IMR-90 (cell line): ENCODE measurements around the gene TRIM27. TPM values are rescaled to one million over a fixed set of nuclear protein-coding genes. Genes with fewer than 3 reads are reported as not detected.

Experiments used
- ATAC-seq: fragments of 200-7000 bp; cut with Tn5 transposase; 2 replicates; pipeline ENCODE4 v1.9.1; 2020; ENCODE audit warnings: low read depth, mild to moderate bottlenecking, moderate library complexity
- BruUV-seq: library from RNA; stranded (reverse); fragments of 400-500 nt; replicated peaks from 2 replicates; lab custom pipeline; 2021; lab: Mats Ljungman, UMichigan
- CTCF ChIA-PET: fragments of 300-600 bp; formaldehyde crosslinking; extraction: SDS; loops from one replicate; lab custom pipeline; 2021; ENCODE audit warnings: antibody characterized with exemption; lab: Yijun Ruan, JAX
- POLR2A ChIA-PET: fragments of 300-600 bp; sonication (Branson Sonifier 250); formaldehyde crosslinking; loops from one replicate; lab custom pipeline; 2022; ENCODE audit warnings: antibody characterized with exemption; ENCODE audit not compliant: unreplicated experiment; lab: Charles Lee
- DNase-seq: peaks from one replicate; pipeline ENCODE4 v3.0.0; 2013
- H2AFZ ChIP-seq: replicated peaks from 2 replicates; pipeline ENCODE3; 2013; ENCODE audit warnings: low read length, mild to moderate bottlenecking; ENCODE audit not compliant: poor library complexity
- H2AK5ac ChIP-seq: 2 replicates; pipeline ENCODE4 v1.6.1; 2013; ENCODE audit warnings: low read depth, low read length, inconsistent platforms
- H2AK9ac ChIP-seq: replicated peaks from 2 replicates; pipeline ENCODE3; 2013; ENCODE audit warnings: mild to moderate bottlenecking, low read depth, low read length, moderate library complexity; ENCODE audit not compliant: poor library complexity
- H2BK120ac ChIP-seq: 2 replicates; pipeline ENCODE4 v1.6.1; 2013; ENCODE audit warnings: low read depth, low read length, inconsistent platforms
- H2BK15ac ChIP-seq: 3 replicates; pipeline ENCODE4 v1.6.1; 2013; ENCODE audit warnings: low read depth, low read length, inconsistent platforms
- H2BK20ac ChIP-seq: 2 replicates; pipeline ENCODE4 v1.6.1; 2013; ENCODE audit warnings: low read depth, mild to moderate bottlenecking, inconsistent platforms, low read length, moderate library complexity
- H2BK5ac ChIP-seq: 2 replicates; pipeline ENCODE4 v1.6.1; 2013; ENCODE audit warnings: mild to moderate bottlenecking, low read depth, low read length, inconsistent platforms; ENCODE audit not compliant: poor library complexity, severe bottlenecking
- H3K14ac ChIP-seq: replicated peaks from 2 replicates; pipeline ENCODE4 v1.6.1; 2013; ENCODE audit warnings: low read depth, low read length, inconsistent platforms
- H3K18ac ChIP-seq: 2 replicates; pipeline ENCODE4 v1.6.1; 2013; ENCODE audit warnings: low read depth, low read length, control low read depth
- H3K23ac ChIP-seq: 2 replicates; pipeline ENCODE4 v1.6.1; 2013; ENCODE audit warnings: low read depth, low read length, inconsistent platforms
- H3K27ac ChIP-seq: 2 replicates; pipeline ENCODE4 v1.5.1; 2013; ENCODE audit warnings: mild to moderate bottlenecking, control low read depth, low read length; ENCODE audit not compliant: insufficient read depth
- H3K27me3 ChIP-seq: 2 replicates; pipeline ENCODE4 v1.6.1; 2013; ENCODE audit warnings: low read length; ENCODE audit not compliant: control insufficient read depth, insufficient read depth
- H3K36me3 ChIP-seq: 2 replicates; pipeline ENCODE4 v1.6.1; 2013; ENCODE audit warnings: low read length, mixed read lengths; ENCODE audit not compliant: control insufficient read depth, insufficient read depth
- H3K4ac ChIP-seq: 2 replicates; pipeline ENCODE4 v1.6.1; 2013; ENCODE audit warnings: low read depth, low read length, inconsistent platforms
- H3K4me1 ChIP-seq: 2 replicates; pipeline ENCODE4 v1.6.1; 2013; ENCODE audit warnings: low read length, mixed read lengths; ENCODE audit not compliant: control insufficient read depth, insufficient read depth
- H3K4me2 ChIP-seq: 2 replicates; pipeline ENCODE4 v1.6.1; 2013; ENCODE audit warnings: low read depth, mild to moderate bottlenecking, control low read depth, low read length, moderate library complexity
- H3K4me3 ChIP-seq: 2 replicates; pipeline ENCODE4 v1.5.1; 2013; ENCODE audit warnings: low read depth, mild to moderate bottlenecking, control low read depth, low read length, moderate library complexity; ENCODE audit not compliant: insufficient read depth
- H3K56ac ChIP-seq: 2 replicates; pipeline ENCODE4 v1.6.1; 2013; ENCODE audit warnings: low read length, inconsistent platforms; ENCODE audit not compliant: insufficient read depth; ENCODE audit errors: extremely low read depth
- H3K79me1 ChIP-seq, 2 experiments: 2 replicates each; pipeline ENCODE4 v1.6.1; 2013; ENCODE audit warnings: low read length in 2 of 2, inconsistent platforms in 1 of 2, low read depth in 1 of 2
- H3K9ac ChIP-seq: 2 replicates; pipeline ENCODE4 v1.6.1; 2013; ENCODE audit warnings: low read depth, low read length, control low read depth
- H3K9me1 ChIP-seq: 2 replicates; pipeline ENCODE4 v1.6.1; 2013; ENCODE audit warnings: low read length, inconsistent platforms; ENCODE audit not compliant: insufficient read depth
- H3K9me3 ChIP-seq: 2 replicates; pipeline ENCODE4 v1.6.1; 2013; ENCODE audit warnings: low read length; ENCODE audit not compliant: control insufficient read depth, insufficient read depth
- H4K20me1 ChIP-seq: 2 replicates; pipeline ENCODE4 v1.6.1; 2013; ENCODE audit warnings: low read length, inconsistent platforms; ENCODE audit not compliant: insufficient read depth
- H4K5ac ChIP-seq: 2 replicates; pipeline ENCODE4 v1.6.1; 2013; ENCODE audit warnings: mild to moderate bottlenecking, low read depth, low read length, control low read depth
- H4K8ac ChIP-seq, 2 experiments: 2 replicates each; pipeline ENCODE4 v1.6.1; 2013; ENCODE audit warnings: low read depth in 2 of 2, low read length in 2 of 2, control low read depth in 1 of 2, inconsistent platforms in 1 of 2
- H4K91ac ChIP-seq: 2 replicates; pipeline ENCODE4 v1.6.1; 2013; ENCODE audit warnings: low read depth, low read length, inconsistent platforms; ENCODE audit not compliant: insufficient read depth
- BHLHE40 ChIP-seq: fragments of 150-350 bp; IDR thresholded peaks from 2 replicates; pipeline ENCODE4 v1.6.1; 2016; ENCODE audit warnings: mild to moderate bottlenecking, low read depth, low read length
- CHD1 ChIP-seq: IDR thresholded peaks from 2 replicates; pipeline ENCODE4 v1.6.1; 2012; ENCODE audit warnings: low read depth, low read length, improper control_type of control experiment
- CTCF ChIP-seq: conservative IDR thresholded peaks from 2 replicates; pipeline ENCODE4 v1.5.1; 2012; ENCODE audit warnings: mild to moderate bottlenecking, low read depth, low read length, improper control_type of control experiment
- ELK1 ChIP-seq: fragments of 150-350 bp; IDR thresholded peaks from 2 replicates; pipeline ENCODE4 v1.6.1; 2016; ENCODE audit warnings: low read depth, mild to moderate bottlenecking, low read length, moderate library complexity, borderline replicate concordance
- MAZ ChIP-seq: IDR thresholded peaks from 2 replicates; pipeline ENCODE4 v1.6.1; 2012; ENCODE audit warnings: low read depth, mild to moderate bottlenecking, low read length, improper control_type of control experiment, moderate library complexity, borderline replicate concordance
- MXI1 ChIP-seq: IDR thresholded peaks from 2 replicates; pipeline ENCODE4 v1.6.1; 2012; ENCODE audit warnings: low read depth, mild to moderate bottlenecking, low read length, moderate library complexity, borderline replicate concordance
- NFE2L2 ChIP-seq: fragments of 150-350 bp; IDR thresholded peaks from 2 replicates; pipeline ENCODE4 v1.6.1; 2016; ENCODE audit warnings: low read depth, mild to moderate bottlenecking, low read length
- POLR2A ChIP-seq: IDR thresholded peaks from 2 replicates; pipeline ENCODE4 v1.6.1; 2012; ENCODE audit warnings: mild to moderate bottlenecking, low read depth, low read length
- RCOR1 ChIP-seq: IDR thresholded peaks from 2 replicates; pipeline ENCODE4 v1.6.1; 2012; ENCODE audit warnings: mild to moderate bottlenecking, low read length, improper control_type of control experiment; ENCODE audit not compliant: insufficient replicate concordance
- RFX5 ChIP-seq: IDR thresholded peaks from 2 replicates; pipeline ENCODE4 v1.8.0; 2012; ENCODE audit warnings: low read depth, mild to moderate bottlenecking, low read length, moderate library complexity
- SMC3 ChIP-seq: fragments of 150-350 bp; IDR thresholded peaks from 2 replicates; pipeline ENCODE4 v1.6.1; 2016; ENCODE audit warnings: low read depth, mild to moderate bottlenecking, antibody characterized with exemption, low read length, moderate library complexity
- USF2 ChIP-seq: fragments of 150-350 bp; IDR thresholded peaks from 2 replicates; pipeline ENCODE4 v1.6.1; 2017; ENCODE audit warnings: mild to moderate bottlenecking, antibody characterized with exemption, low read length, low read depth
- WGBS, 2 experiments: methylation state at CpG; one replicate each; pipeline versions ENCODE4 v1.1.5 to v1.1.7; 2013; ENCODE audit warnings: missing lambda C conversion rate in 2 of 2; ENCODE audit not compliant: insufficient read length in 1 of 2; ENCODE audit errors: extremely low coverage in 2 of 2; 5-methylcytosine and 5-hydroxymethylcytosine counted together
- dilution Hi-C: fragments of 300-500 bp; cut with HindIII; formaldehyde crosslinking; loops from one replicate; pipeline ENCODE4 v1.14.3; 2018; ENCODE audit warnings: low sequenced_read_pairs; ENCODE audit not compliant: unreplicated experiment
- in situ Hi-C: fragments of 300-500 bp; cut with MboI; formaldehyde crosslinking; loops from 3 replicates; pipeline ENCODE4 v1.14.3; 2019; ENCODE audit warnings: low sequenced_read_pairs, inconsistent platforms, mixed read lengths
- intact Hi-C: fragments of 100-400 bp; cut with micrococcal nuclease; formaldehyde crosslinking; loops from 2 replicates; pipeline ENCODE4 v1.10.0; 2022
- polyA plus RNA-seq, 3 experiments: library from polyadenylated mRNA; depleted of rRNA; stranded (reverse); fragments of >200 nt; gene quantifications; 2 replicates each; pipeline ENCODE4 v1.2.3, GENCODE V29; 2012; ENCODE audit warnings: low replicate concordance in 1 of 3
- total RNA-seq: library from RNA; depleted of rRNA; stranded (reverse); fragments of >200 nt; gene quantifications from 2 replicates; pipeline ENCODE4 v1.2.3, GENCODE V29; 2012

Gene TRIM27
- total and polyA plus RNA-seq, 2 of the 4 experiments (the other 2 are of a cell fraction): 44.4 to 48.0 TPM

- H4K5ac ChIP-seq: no peak overlapping the region
- H3K27ac ChIP-seq: no peak overlapping the region
- H2BK5ac ChIP-seq: no peak overlapping the region
- H4K20me1 ChIP-seq: no peaks in the 10 kb centered on the region
- H2AFZ ChIP-seq: peak overlapping the region; percentile 87
- POLR2A ChIA-PET: interaction anchor here (0.6 kb wide), 1 partner anchor 1087 kb away, joined by 3 read pairs; no protein-coding TSS in a partner anchor
- no peaks in the 10 kb centered on the region for H3K4me1 ChIP-seq
- peak overlapping the region; percentile 36; the same call in 1 of the 2 replicates for H3K56ac ChIP-seq
- 2% methylated on average over 6 of the region's 22 CpGs; no CpG with 5 or more reads in 1 of the 2 experiments for WGBS, 2 experiments
- H3K27me3 ChIP-seq: peaks cover 2% of the 10 kb centered on the region; the same call in 1 of the 2 replicates
- peak; percentile 33 for DNase-seq
- H2AK9ac ChIP-seq: peak overlapping the region; percentile 45
- peak; percentile 38 for ATAC-seq
- H3K79me1 ChIP-seq: no peaks in the 10 kb centered on the region
- in situ Hi-C loops: no loop called here
- intact Hi-C loops: loop anchor here (1.0 to 2.0 kb wide), 3 partner anchors 9 to 63 kb away; no protein-coding TSS in a partner anchor
- CTCF ChIA-PET: no interaction called here
- no peak overlapping the region for H4K91ac ChIP-seq
- no peak overlapping the region for H2BK120ac ChIP-seq
- no TSS peak for BruUV-seq
- H2BK15ac ChIP-seq: no peak overlapping the region
- H3K14ac ChIP-seq: no peak overlapping the region
- H3K23ac ChIP-seq: no peak overlapping the region
- no peaks in the 10 kb centered on the region for H3K36me3 ChIP-seq
- H3K9me3 ChIP-seq: no peaks in the 10 kb centered on the region
- dilution Hi-C loops: no loop called here
- H2AK5ac ChIP-seq: no peak overlapping the region
- peak overlapping the region; percentile 63 for H3K4me3 ChIP-seq
- H3K18ac ChIP-seq: no peak overlapping the region
- peak overlapping the region; percentile 82 for H3K4me2 ChIP-seq
- no peak for TF ChIP-seq BHLHE40
- TF ChIP-seq POLR2A: no peak
- TF ChIP-seq MAZ: no peak
- TF ChIP-seq MXI1: no peak
- no peak for TF ChIP-seq CHD1
- TF ChIP-seq NFE2L2: no peak
- TF ChIP-seq CTCF: no peak
- TF ChIP-seq USF2: no peak
- no peak for TF ChIP-seq SMC3
- no peak for TF ChIP-seq RFX5
- no peak for TF ChIP-seq ELK1
- TF ChIP-seq RCOR1: no peak
- peak overlapping the region; percentile 35 for H3K9ac ChIP-seq
- H3K4ac ChIP-seq: no peak overlapping the region
- H2BK20ac ChIP-seq: no peak overlapping the region
- no peak overlapping the region for H4K8ac ChIP-seq
- H3K9me1 ChIP-seq: no peaks in the 10 kb centered on the region
These were observed 29.9 kb upstream of the TRIM27 start for GRCh38 chr6:28953585-28954258.
